Lung (tissue), 12 donors: ENCODE data around the gene PDIA6. TPM values are rescaled to one million over a fixed set of nuclear protein-coding genes. Genes with fewer than 3 reads are reported as not detected.
A peak's percentile ranks its signal among the peaks of the same experiment; 100 is the strongest.
"Not testable (repeated sequence)": the region's sequence is repeated elsewhere in the genome, so short reads cannot be mapped to it uniquely, and the experiment has no call there.

ENCODE experiments used
- ATAC-seq: fragments of 200-7000 bp; cut with Tn5 transposase; one replicate; pipeline ENCODE4 v1.9.1; 2020; ENCODE audit warnings: moderate number of reproducible peaks; ENCODE audit not compliant: insufficient read depth, low FRiP score
- DNase-seq, 3 donors: peaks; one replicate each; pipeline ENCODE4 v3.0.0-alpha.2; 2013 to 2017
- H3K27ac ChIP-seq, 2 donors: one replicate each; pipeline ENCODE4 v1.5.1; 2013; ENCODE audit warnings: mild to moderate bottlenecking in 2 of 2, moderate library complexity in 2 of 2, control low read depth in 1 of 2, inconsistent platforms in 1 of 2, low read depth in 1 of 2, low read length in 1 of 2
- H3K27me3 ChIP-seq, 3 donors: one replicate each; pipeline ENCODE4 v1.5.1; 2013; ENCODE audit warnings: low read length in 2 of 3; ENCODE audit not compliant: control insufficient read depth in 3 of 3, insufficient read depth in 3 of 3
- H3K36me3 ChIP-seq, 4 donors: one replicate each; pipeline ENCODE4 v1.5.1; 2013; ENCODE audit warnings: low read length in 4 of 4, mild to moderate bottlenecking in 1 of 4, moderate library complexity in 1 of 4; ENCODE audit not compliant: control insufficient read depth in 4 of 4, insufficient read depth in 4 of 4
- H3K4me1 ChIP-seq, 5 donors: one replicate each; pipeline ENCODE4 v1.5.1; 2013; ENCODE audit warnings: low read length in 5 of 5, mild to moderate bottlenecking in 2 of 5, moderate library complexity in 1 of 5; ENCODE audit not compliant: control insufficient read depth in 5 of 5, insufficient read depth in 5 of 5
- H3K4me3 ChIP-seq: one replicate; pipeline ENCODE4 v1.5.1; 2013; ENCODE audit warnings: mild to moderate bottlenecking, control low read depth, moderate library complexity
- H3K9ac ChIP-seq, 2 donors: one replicate each; pipeline ENCODE4 v1.5.1; 2013; ENCODE audit warnings: low read length in 2 of 2, control low read depth in 1 of 2; ENCODE audit not compliant: insufficient read depth in 1 of 2
- H3K9me3 ChIP-seq, 4 donors: one replicate each; pipeline ENCODE4 v1.5.1; 2013; ENCODE audit warnings: low read length in 3 of 4, mild to moderate bottlenecking in 1 of 4, moderate library complexity in 1 of 4; ENCODE audit not compliant: control insufficient read depth in 4 of 4, insufficient read depth in 3 of 4
- CTCF ChIP-seq: IDR thresholded peaks from 2 replicates; pipeline ENCODE4 v1.5.1; 2012; ENCODE audit warnings: mild to moderate bottlenecking; ENCODE audit errors: control extremely low read depth, extremely low read depth
- WGBS, 2 donors: extraction: QIAGEN DNeasy Blood & Tissue Kit; methylation state at CpG; one replicate each; pipeline ENCODE4 v1.1.7; 2013; 5-methylcytosine and 5-hydroxymethylcytosine counted together
- polyA plus RNA-seq, 2 donors: library from polyadenylated mRNA; stranded (reverse); fragments of 200-250 nt; gene quantifications; one replicate each; pipeline ENCODE4 v1.2.1, GENCODE V29; 2013
- total RNA-seq, 2 donors: library from RNA; depleted of rRNA in 1 of 2; stranded (reverse); fragments of >200 nt in 1 of 2; gene quantifications; one replicate each; pipeline ENCODE4 v1.2.1, GENCODE V29; 2014 to 2021
- donor health status: control.
- donor health status: control.
- donor health status: Bipolar disorder and iron deficiency.
- donor health status: healthy.
- donor health status: DM: yes; HTN: yes; CAD: no.

Gene PDIA6
- total and polyA plus RNA-seq, 4 donors, result 70.1 to 341 (median 189) TPM

GRCh38 chr2:10814142-10814541 is 1.6 kb upstream of the PDIA6 start:
- Histone ChIP-seq H3K4me1 (peaks cover 0 to 30% (median 4%) of the 10 kb centered on the region in 5 donors), H3K27ac (no peak overlapping the region), H3K36me3 (no peaks in the 10 kb centered on the region), H3K4me3 (no peak overlapping the region), H3K27me3 (no peaks in the 10 kb centered on the region), H3K9ac (no peak overlapping the region), H3K9me3 (no peaks in the 10 kb centered on the region)
- TF ChIP-seq CTCF, result no peak
- ATAC-seq (no peak), DNase-seq (no peak)
- WGBS, 2 donors, result 71 to 80% methylated on average over 10 of the region's 10 CpGs

GRCh38 chr2:10813163-10814138 is 866 bp upstream of the PDIA6 start:
- peak overlapping the region in 1 of 2 donors; percentile 8 for H3K27ac ChIP-seq
- not testable (repeated sequence) for DNase-seq, H3K4me3 ChIP-seq, H3K9me3 ChIP-seq, H3K27me3 ChIP-seq, H3K36me3 ChIP-seq
- 54 to 55% methylated on average over 37 of the region's 37 CpGs for WGBS, 2 donors
- peak; percentile 7 for ATAC-seq
- peak overlapping the region; percentile 13 to 49 for H3K9ac ChIP-seq
- H3K4me1 ChIP-seq, result peaks cover 0 to 30% (median 4%) of the 10 kb centered on the region in 5 donors

GRCh38 chr2:10811517-10811916 is 1.1 kb downstream of the PDIA6 start:
- peaks cover 0 to 6% (median 1%) of the 10 kb centered on the region in 4 donors for H3K36me3 ChIP-seq
- H3K27me3 ChIP-seq, result no peaks in the 10 kb centered on the region
- TF ChIP-seq CTCF, result no peak
- H3K4me3 ChIP-seq, result peak overlapping the region; percentile 71
- ATAC-seq, result no peak
- H3K9me3 ChIP-seq, result no peaks in the 10 kb centered on the region
- DNase-seq, result peak in 1 of 3 donors; percentile 20
- H3K9ac ChIP-seq, result peak overlapping the region; percentile 66 to 74
- peaks cover 0 to 30% (median 4%) of the 10 kb centered on the region in 5 donors for H3K4me1 ChIP-seq
- peak overlapping the region; percentile 0 to 26 for H3K27ac ChIP-seq
- WGBS, 2 donors, result 8 to 9% methylated on average over 14 of the region's 14 CpGs
